Fibroblast of skin of left biceps (primary cell): Measurements from ENCODE around the gene NEIL3.

ENCODE experiments used
- DNase-seq, 2 experiments: peaks; one replicate each; pipeline ENCODE4 v3.0.0-alpha.2; 2013; ENCODE audit warnings: low read depth in 2 of 2

NEIL3 gene, protein sequence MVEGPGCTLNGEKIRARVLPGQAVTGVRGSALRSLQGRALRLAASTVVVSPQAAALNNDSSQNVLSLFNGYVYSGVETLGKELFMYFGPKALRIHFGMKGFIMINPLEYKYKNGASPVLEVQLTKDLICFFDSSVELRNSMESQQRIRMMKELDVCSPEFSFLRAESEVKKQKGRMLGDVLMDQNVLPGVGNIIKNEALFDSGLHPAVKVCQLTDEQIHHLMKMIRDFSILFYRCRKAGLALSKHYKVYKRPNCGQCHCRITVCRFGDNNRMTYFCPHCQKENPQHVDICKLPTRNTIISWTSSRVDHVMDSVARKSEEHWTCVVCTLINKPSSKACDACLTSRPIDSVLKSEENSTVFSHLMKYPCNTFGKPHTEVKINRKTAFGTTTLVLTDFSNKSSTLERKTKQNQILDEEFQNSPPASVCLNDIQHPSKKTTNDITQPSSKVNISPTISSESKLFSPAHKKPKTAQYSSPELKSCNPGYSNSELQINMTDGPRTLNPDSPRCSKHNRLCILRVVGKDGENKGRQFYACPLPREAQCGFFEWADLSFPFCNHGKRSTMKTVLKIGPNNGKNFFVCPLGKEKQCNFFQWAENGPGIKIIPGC

GRCh38 chr4:177309522-177310371 lies at the start of gene NEIL3:
TSS of gene NEIL3 (plus strand) at chr4:177309874. CDS start at chr4:177309954, 80 bp downstream.
- peak; percentile 66 to 68 for DNase-seq

GRCh38 chr4:177263818-177264217 lies 45.9 kb upstream of the NEIL3 start:
- no peak for DNase-seq

DNA sequence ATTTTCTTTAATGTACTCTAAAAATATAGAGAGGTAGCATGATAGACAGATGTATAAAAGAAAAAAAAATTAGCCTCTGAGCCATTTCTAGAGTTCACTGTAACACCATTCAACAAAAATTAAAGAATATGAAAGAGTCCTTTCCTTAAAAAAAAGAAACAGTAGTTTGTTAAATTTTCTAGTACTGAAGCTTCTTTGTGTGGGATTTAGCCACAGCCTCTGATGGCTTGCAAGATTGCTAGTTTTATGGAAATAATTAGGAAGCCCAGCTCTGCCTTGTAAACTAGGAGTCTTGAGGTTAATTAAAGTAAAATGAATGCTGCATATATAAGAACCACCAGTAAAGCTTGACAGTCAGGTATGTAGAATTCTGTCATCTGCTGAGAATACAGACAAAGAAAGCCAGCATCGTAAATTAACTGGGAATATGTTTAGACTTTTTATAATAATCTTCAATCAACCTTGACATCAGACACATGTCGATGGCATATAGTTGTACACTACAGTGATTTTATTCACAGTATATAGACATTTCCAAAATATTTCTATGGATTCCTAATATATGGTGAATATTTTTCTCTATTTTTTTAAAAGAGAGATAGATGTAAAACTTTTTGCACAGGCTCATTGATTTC lies 44.8 kb upstream of the NEIL3 start:
- no peak for DNase-seq

- DNase-seq: no peak
These were observed 43.9 kb upstream of the NEIL3 start for GRCh38 chr4:177265729-177266128.

DNA sequence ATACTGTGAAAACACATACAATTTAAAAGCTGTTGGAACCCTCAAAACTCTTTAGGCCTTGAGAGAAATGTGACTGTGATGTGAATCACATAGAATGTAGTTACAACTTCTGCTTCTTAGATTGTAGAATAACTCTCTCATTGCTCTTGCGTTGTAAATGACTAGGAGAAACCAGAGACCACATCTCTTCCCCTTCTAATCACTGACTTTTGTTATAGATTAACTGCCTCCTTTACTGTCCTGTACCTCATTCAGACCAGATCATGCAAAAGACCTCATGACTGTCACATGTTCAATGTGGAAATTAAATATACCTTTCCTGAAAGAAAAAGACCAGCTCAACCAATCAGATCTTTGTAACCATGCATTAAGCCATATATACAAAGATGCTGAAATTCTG lies 43.2 kb upstream of the NEIL3 start:
- DNase-seq: no peak

GRCh38 chr4:177267911-177268310 lies 41.8 kb upstream of the NEIL3 start:
- no peak for DNase-seq

DNA sequence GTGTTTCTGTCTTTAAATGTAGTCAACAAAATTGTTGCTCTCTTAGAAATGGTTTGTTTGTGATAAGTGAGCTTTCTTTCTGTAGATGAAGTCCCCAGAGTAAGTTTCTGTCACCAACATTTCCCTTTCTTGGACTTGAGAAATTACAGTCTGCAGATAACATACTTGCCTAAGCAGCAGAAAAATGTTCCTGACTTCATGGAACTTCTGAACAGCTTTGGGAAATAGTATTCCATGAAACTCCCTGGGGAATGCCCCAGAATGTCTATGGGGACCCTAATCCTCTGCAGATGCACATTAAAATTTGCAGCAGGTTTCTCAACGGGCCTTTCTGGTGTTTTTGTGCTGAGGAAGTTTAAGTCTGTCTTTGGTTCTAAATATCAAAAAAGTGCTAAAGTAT lies 38.6 kb upstream of the NEIL3 start:
- DNase-seq: no peak

DNA sequence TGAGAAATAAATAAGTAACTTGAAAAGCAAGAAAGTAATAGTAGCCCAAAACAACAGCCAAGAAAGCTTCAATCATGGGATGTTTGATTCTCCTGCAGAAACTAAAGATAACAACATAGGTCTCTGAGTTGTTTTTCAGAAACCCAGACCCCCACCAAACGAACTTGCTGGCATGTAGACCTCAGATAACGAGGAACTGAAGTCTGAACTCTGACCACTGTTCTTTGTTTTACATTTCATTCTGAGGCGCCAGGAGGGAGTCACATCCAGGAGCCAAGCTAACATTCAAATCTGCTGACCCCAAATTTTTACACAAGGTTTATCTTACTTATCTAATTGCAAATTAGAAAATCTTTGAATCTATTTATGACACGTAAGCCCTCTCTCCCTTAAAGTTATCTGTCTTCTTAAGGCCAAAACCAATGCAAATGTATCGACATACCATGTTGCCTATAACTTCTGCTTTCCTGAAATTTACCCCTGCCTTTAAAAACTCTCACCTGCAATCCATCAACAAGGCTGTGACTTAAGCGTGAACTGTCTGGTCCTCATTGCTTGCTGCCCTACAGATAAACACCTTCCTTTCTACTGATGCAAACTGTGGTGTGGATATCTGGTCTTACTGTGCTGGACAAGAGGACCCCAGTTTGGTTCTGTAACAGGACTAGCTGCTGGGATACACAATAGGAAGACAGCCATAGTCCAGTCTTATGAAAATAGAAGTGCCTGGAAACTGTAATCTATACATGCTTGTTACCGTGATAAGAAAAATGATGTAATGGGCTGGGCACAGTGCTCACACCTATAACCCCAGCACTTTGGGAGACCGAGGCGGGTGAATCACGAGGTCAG lies 37.5 kb upstream of the NEIL3 start:
- no peak for DNase-seq

DNA sequence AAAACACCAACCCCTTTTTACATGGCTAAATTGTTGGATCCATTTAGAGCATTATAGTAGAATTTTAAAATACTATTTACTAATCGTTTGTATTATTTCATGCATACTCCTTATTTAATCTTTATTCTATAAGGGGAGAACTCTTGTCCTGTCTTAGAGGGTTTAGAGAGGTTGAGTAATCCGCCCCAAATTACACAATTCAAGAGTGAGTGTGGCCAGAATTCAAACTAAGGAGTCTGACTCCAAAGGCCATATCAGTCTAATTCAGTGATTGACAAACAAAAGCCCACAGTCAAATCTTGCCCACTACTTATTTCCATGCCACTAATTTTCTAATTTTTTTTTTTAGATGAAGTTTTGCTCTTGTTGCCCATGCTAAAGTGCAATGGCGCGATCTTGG lies 33.7 kb upstream of the NEIL3 start:
- DNase-seq: no peak

DNA sequence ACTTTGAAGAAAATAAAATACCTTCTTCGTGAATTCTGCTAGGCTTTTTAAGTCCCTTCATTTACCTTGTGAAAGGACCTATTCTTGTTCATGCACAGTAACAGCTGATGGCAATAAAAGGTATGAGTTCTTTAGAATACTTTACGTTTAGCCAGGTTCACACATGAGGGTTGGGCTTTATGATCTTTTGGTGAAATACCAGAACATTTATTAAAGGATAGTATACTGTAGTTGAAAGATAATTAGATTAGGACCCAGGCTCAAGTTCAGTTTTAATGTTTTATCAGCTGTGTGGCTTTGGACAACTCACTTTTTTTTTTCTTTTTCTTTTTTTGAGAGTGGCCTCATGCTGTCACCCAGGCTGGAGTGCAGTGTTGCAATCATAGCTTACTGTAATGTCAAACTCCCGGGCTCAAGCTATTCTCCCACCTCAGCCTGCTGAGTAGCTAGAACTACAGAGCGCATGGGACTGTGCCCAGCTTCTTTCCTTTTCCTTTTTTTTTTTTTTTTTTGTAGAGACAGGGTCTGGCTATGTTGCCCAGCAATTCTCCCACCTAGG lies 28.2 kb upstream of the NEIL3 start:
- no peak for DNase-seq

DNA sequence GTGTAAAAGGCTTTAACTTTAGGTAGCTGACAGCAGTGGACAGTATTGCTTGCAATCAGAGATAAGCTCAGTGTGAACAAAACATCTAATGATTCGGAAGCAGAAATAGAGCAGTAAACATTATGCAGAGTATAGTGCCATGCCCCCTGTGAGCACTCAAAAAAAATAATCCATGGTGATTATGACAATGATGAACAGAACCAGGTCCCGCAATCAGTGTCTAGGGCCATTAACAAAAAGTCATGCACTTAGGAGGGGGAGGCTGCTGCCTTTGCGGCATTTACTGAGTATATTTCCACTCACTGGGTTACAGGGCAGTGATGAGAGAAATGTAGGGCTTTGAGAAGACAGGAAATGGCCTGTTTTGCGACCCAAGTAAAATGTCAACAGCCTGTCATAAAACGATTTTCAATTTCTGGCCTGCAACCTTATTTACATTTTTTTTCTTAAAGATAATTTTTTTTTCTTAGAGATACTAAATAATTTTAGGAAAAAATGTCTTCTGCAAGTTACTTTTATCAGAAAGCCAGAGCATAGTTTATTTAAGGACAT lies 27.3 kb upstream of the NEIL3 start:
- DNase-seq: no peak

DNA sequence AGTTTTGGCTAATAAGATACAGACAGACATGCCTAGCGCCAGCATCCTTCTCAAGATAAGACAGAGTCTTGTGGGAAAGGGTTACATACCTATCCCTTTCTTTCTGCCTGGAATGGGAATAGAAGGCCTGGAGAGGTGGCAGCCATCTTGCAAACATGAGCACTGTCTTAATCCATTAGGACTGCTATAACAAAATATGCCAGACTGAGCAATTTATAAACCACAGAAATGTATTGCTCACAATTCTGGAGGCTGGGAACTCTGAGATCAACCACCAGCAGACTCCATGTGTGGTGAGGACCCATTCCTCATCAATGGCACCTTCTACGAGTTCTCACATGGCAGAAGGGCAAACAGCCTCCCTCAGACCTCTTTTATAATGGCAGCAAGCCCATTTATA lies 26.5 kb upstream of the NEIL3 start:
- DNase-seq: peak; percentile 33 to 50

GRCh38 chr4:177285953-177286352 lies 23.7 kb upstream of the NEIL3 start:
- DNase-seq: no peak

DNA sequence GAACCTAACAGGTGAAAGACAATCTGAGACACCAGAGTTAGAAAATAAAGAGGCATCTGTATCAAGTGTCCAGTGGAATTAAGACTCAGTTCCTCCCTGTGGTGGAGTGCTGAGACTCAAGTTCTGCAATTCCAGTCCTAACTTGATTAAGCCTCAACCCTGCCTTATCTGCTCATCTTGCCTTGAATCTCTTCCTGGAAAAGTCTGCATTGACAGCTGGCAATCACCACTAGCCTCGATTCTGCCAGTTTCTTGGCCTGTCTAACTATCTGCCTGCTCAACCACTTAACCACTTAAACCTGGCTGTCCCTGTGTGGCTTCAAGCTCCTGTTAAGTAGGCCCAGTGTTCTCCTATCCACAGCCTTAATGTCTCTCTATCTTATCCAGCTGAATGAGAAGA lies 22.4 kb upstream of the NEIL3 start:
- no peak for DNase-seq

- DNase-seq: no peak
These were observed 21.3 kb upstream of the NEIL3 start for GRCh38 chr4:177288335-177288734.

- DNase-seq: no peak
These were observed 18.9 kb upstream of the NEIL3 start for GRCh38 chr4:177290780-177291179.

DNA sequence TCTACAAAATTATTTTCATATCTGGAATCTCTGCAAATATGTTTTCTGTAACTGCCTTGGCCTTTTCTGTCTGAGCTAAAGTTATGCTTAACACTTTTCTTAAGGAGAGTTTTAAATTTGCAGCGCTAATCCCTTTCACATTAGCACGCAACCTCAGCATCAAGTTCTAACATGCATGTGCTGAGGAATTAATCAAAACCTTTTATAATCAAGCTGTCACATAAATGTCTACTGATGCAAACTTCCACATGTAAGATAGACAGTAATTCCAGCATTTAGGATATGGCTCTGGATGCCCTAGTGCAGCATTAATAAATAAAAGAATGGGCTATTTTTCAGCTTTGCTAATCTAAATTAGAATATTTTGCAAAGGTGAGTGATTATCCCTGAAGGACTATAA lies 17.5 kb upstream of the NEIL3 start:
- DNase-seq: no peak

GRCh38 chr4:177293208-177294033 lies 16.3 kb upstream of the NEIL3 start:
- DNase-seq: no peak

GRCh38 chr4:177297785-177298391 lies 11.8 kb upstream of the NEIL3 start:
- no peak for DNase-seq
